ENCODE measurements around the gene OR5P2. TPM values are rescaled to one million over a fixed set of nuclear protein-coding genes. Genes with fewer than 3 reads are reported as not detected.
"Not testable (repeated sequence)": the region's sequence is repeated elsewhere in the genome, so short reads cannot be mapped to it uniquely, and the experiment has no call there.

Gene OR5P2
- total RNA-seq, 2 donors from 2014 or later = 0.91 TPM; not detected in 1

DNA sequence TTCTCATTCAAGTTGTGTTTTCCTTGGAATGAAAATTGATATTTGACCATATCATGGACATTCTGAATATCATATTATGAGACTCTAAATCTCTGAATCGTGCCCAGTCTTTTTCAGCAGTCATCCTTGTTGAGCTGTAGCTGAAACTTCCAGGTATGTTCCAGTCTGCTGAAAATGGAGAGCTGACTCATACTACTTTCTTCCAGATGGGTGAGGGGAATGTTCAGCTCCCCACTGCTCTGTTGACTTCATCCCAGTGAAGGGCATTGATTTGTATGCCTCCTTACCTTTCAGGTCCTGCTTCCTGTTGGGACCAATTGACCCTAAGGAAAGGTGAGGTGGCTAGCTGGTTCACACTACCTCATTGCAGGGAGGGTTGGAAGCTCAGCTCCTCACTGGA lies 3.5 kb downstream of the OR5P2 start:
- Histone ChIP-seq H3K36me3 (no peaks in the 10 kb centered on the region), H3K27me3 (replicated peaks; ENCODE audit: insufficient read depth) (no peaks in the 10 kb centered on the region), H3K4me1 (replicated peaks) (no peaks in the 10 kb centered on the region), H3K4me3 (no peak overlapping the region), H3K9me3 (no peaks in the 10 kb centered on the region), H3K27ac (no peak overlapping the region)
- TF ChIP-seq POLR2A (IDR thresholded peaks at IDR 0.05) = no peak
- TF ChIP-seq POLR2AphosphoS5 (IDR thresholded peaks at IDR 0.05) = no peak
- TF ChIP-seq, protein P1, sequence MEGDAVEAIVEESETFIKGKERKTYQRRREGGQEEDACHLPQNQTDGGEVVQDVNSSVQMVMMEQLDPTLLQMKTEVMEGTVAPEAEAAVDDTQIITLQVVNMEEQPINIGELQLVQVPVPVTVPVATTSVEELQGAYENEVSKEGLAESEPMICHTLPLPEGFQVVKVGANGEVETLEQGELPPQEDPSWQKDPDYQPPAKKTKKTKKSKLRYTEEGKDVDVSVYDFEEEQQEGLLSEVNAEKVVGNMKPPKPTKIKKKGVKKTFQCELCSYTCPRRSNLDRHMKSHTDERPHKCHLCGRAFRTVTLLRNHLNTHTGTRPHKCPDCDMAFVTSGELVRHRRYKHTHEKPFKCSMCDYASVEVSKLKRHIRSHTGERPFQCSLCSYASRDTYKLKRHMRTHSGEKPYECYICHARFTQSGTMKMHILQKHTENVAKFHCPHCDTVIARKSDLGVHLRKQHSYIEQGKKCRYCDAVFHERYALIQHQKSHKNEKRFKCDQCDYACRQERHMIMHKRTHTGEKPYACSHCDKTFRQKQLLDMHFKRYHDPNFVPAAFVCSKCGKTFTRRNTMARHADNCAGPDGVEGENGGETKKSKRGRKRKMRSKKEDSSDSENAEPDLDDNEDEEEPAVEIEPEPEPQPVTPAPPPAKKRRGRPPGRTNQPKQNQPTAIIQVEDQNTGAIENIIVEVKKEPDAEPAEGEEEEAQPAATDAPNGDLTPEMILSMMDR (IDR thresholded peaks at IDR 0.05) = no peak
- intact Hi-C loops (cut with DNase I) = no loop called here
- DNase-seq (ENCODE audit: low spot score) = no peak
- WGBS = 21% methylated on average over 1 of the region's 1 CpG

DNA sequence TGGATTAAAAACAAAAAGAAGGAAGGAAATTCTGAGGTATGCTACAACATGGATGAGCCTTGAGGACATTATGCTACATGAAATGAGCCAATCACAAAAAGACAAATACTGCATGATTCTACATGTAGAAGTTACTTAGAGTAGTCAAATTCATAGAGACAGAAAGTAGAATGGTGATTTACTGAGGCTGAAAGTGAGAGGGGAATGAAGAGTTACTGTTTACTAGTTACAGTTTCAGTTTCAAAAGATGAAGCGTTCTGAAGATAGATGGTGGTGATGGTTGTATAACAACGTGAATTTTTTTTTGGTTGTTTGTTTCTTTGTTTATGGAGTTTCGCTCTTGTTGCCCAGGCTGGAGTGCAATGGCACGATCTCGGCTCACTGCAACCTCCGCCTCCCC lies 9.5 kb downstream of the OR5P2 start:
- no peak for DNase-seq (ENCODE audit: low spot score)
- Histone ChIP-seq H3K4me1 (replicated peaks) (no peaks in the 10 kb centered on the region), H3K27ac (no peak overlapping the region), H3K36me3 (no peaks in the 10 kb centered on the region), H3K9me3 (no peaks in the 10 kb centered on the region), H3K4me3 (no peak overlapping the region), H3K27me3 (replicated peaks; ENCODE audit: insufficient read depth) (no peaks in the 10 kb centered on the region)
- intact Hi-C loops (cut with DNase I) = no loop called here
- no peak for TF ChIP-seq POLR2A (IDR thresholded peaks at IDR 0.05)
- TF ChIP-seq, protein P1 (IDR thresholded peaks at IDR 0.05) = no peak
- TF ChIP-seq POLR2AphosphoS5 (IDR thresholded peaks at IDR 0.05) = no peak
- whole genome bisulfite sequencing = 86% methylated on average over 6 of the region's 6 CpGs

DNA sequence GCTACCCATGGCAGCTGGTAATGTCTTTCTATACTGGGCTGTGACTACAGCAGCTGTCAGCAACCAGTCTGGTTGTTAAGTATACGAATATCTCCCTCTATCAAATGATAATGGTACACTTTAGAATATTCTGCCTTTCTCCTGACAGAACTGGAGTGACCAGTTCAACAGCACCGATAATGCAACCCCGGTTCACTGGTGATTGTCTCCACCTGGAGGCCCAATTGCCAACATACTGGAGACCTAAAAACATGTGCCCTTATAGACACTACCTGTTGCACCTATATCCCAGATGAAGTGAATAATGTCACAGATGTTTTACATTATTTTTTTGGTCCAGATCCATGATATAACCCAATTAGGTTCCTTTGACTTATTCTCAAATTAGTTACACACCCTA lies 21.1 kb downstream of the OR5P2 start:
- TF ChIP-seq POLR2A (IDR thresholded peaks at IDR 0.05) (no peak), POLR2AphosphoS5 (IDR thresholded peaks at IDR 0.05) (no peak)
- TF ChIP-seq, protein P1 (IDR thresholded peaks at IDR 0.05) = no peak
- H3K4me3 ChIP-seq = no peak overlapping the region
- no peaks in the 10 kb centered on the region for H3K27me3 ChIP-seq (replicated peaks; ENCODE audit: insufficient read depth)
- DNase-seq (ENCODE audit: low spot score) = no peak
- H3K9me3 ChIP-seq = no peaks in the 10 kb centered on the region
- 43% methylated on average over 3 of the region's 3 CpGs for WGBS
- H3K36me3 ChIP-seq = no peaks in the 10 kb centered on the region
- no peaks in the 10 kb centered on the region for H3K4me1 ChIP-seq (replicated peaks)
- no peak overlapping the region for H3K27ac ChIP-seq
- intact Hi-C loops (cut with DNase I) = no loop called here

DNA sequence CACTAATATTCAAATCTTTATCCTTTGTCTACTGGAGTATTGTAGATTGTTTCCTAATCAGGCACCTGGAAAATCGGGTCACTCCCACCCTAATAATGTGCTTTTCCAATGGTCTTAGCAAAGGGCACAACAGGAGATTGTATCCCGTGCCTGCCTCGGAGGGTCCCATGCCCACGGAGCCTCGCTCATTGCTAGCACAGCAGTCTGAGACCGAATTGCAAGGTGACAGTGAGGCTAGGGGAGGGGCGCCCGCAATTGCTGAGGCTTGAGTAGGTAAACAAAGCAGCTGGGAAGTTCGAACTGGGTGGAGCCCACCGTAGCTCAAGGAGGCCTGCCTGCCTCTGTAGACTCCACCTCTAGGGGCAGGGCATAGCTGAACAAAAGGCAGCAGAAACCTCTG lies 32.4 kb downstream of the OR5P2 start:
- H3K4me1 ChIP-seq (replicated peaks); H3K4me3 ChIP-seq; DNase-seq (ENCODE audit: low spot score); H3K36me3 ChIP-seq; H3K27me3 ChIP-seq (replicated peaks; ENCODE audit: insufficient read depth); H3K9me3 ChIP-seq; intact Hi-C loops (cut with DNase I); H3K27ac ChIP-seq: not testable (repeated sequence)
- WGBS = 83% methylated on average over 10 of the region's 10 CpGs

DNA sequence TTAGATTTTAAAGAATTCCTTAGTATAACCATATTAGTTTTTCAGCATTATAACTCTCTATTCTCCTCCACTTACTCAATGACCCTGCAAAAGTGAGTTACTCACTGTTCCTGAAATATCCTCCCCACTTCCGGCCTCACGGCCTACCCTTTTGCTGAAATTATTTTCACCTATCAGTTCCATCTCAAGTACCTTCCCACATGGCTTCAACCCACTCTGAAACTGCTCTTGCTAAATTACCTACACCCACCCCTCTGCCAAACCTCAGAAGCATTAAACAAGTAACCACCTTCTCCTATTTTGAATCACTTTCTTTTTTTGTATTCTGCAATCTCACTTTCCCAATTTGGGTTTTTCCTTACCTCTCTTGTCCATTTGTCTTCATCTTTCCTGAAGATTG lies 37.7 kb downstream of the OR5P2 start:
- Histone ChIP-seq H3K27ac (no peak overlapping the region), H3K27me3 (replicated peaks; ENCODE audit: insufficient read depth) (no peaks in the 10 kb centered on the region), H3K4me3 (no peak overlapping the region), H3K4me1 (replicated peaks) (no peaks in the 10 kb centered on the region), H3K9me3 (no peaks in the 10 kb centered on the region), H3K36me3 (no peaks in the 10 kb centered on the region)
- no peak for DNase-seq (ENCODE audit: low spot score)
- TF ChIP-seq, protein P1 (IDR thresholded peaks at IDR 0.05) = no peak
- TF ChIP-seq POLR2A (IDR thresholded peaks at IDR 0.05) (no peak), POLR2AphosphoS5 (IDR thresholded peaks at IDR 0.05) (no peak)
- intact Hi-C loops (cut with DNase I) = no loop called here
- 66% methylated on average over 2 of the region's 2 CpGs for WGBS
